HG02623 (cell line): Measurements from ENCODE around the gene IQCF5.
"Not testable (repeated sequence)": the region's sequence is repeated elsewhere in the genome, so short reads cannot be mapped to it uniquely, and the experiment has no call there.

Source experiments
- ATAC-seq: cut with Tn5 transposase; IDR thresholded peaks from one replicate; pipeline ENCODE4 v1.9.1; 2021; ENCODE audit warnings: moderate library complexity; ENCODE audit not compliant: unreplicated experiment

IQCF5 gene

DNA sequence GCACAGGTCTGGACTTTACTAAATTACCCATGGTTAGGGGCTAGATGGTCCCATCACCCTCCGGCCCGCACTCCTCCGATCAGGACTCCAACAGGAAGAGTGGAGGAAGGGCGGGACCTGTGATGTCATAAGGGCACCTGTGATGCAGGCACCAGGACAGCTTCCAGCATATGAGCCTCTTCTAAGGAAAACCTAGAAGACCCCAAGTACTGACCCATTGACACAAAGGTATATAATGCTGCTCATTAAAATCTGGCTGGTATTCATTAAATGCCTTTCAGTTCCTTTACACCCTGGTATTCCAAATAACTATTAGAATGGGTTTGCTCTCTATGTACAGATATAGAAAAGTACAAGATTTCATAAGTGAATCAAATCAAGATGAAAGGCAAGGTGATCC, at the start of gene IQCF5:
IQCF5 (minus strand) TSS at position 101 of the 400 bp plus-strand sequence; CDS start at position 31, 70 bp downstream.
- ATAC-seq, result no peak

DNA sequence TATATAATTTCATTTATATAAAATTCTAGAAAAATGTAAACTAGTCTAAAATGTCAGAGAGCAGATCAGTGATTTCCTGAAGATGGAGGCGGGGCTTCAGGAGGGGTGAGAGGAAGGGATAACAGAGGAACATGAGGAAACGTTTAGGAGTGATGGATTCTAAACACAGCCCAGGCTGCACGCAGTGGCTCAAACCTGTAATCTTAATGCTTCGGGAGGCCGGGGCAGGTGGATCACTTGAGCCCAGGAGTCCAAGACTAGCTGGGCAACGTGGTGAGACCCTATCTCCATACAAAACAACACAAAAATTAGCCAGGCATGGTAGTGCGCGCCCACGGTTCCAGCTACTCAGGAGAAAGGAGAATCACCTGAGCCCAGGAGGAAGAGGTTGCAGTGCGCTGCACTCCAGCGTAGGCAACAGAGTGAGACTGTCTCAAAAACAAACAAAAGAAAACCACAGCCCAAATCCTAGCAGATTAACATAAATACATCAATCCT, 45.7 kb upstream of the IQCF5 start:
- no peak for ATAC-seq

DNA sequence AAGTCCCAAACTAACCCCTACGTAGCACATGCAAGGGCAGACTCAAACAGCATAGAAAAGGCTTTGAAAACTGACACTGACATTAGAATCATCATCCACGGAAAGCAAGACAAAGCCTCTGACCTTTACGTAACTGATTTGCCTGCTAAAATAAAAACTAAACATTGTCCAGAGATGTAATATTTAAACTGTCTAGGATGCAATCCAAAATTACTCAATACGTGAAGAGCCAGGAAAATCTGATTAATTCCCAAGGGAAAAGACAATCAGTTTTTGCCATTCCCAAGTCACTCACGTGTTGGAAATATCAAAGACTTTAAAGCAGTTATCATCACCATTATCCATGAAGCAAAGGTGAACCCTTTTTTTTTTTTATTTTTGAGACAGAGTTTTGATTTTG, 41.0 kb upstream of the IQCF5 start:
- ATAC-seq, result no peak

DNA sequence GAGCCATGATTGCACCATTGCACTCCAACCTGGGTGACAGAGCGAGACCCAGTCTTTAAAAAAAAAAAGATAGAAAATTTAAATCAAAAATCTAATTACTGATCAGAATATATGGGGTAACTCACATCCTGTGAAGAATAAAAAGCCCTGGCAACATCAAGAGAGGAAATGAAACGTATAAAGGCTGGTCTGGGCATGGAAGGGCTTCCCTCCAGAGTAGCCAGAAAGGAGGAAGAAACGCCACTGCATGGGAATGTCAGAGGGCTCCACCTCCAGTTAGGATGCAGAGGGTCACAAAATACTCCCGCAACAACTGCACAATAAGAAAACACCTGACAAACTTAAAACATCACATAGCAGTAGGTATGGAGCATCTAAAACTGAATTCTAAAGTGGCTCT, 32.6 kb upstream of the IQCF5 start:
- ATAC-seq, result no peak

DNA sequence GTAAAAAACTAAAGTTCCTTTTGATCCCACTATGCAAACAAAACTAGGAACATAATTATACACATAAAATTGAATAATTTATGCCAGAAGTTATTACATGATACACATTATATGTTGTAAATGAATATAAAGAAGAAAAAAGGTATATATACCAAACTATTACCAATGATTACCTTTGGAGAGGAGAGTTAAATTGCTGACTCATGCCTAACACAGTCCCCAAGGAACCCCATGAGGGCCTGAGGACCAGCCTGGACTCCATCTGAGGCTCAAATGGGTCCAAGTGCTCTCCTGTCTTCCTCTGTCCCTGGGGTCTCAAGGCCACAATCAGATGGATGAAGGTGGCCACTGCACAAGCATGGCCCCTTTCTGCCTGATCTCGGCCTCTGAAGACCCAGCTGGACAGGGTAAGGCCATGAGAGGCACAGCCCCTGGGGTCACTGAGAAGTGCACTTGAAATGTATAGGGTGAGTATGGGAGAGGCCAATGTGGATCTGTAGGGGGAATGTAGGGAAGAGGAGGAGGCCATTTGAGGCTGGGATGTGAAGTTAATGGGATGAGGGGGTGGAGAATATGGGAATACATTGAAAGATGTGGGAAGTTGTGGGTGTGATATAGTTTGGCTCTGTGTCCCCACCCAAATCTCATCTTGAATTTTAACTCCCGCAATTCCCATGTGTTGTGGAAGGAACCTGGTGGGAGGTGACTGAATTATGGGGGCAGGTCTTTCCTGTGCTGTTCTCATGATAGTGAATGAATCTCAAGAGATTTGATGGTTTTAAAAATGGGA, 28.8 kb upstream of the IQCF5 start:
- ATAC-seq, result no peak

DNA sequence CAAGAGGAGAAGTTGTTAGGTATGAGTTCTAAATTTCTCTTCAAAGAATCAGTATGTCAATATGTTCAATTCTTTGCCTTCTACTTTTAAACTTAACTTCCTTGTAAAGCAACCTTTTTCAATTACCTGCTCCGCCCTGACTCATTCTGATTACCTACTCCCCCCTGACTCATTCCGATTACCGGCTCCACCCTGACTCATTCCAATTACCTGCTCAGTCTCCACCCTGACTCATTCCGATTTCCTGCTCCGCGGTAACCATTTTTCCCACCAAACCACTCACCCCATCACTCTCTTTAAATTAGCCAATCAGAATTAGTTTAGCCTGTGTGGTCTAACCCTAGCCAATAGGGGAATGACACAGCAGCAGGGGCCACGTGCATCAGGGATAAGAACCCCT, 27.0 kb upstream of the IQCF5 start:
- not testable (repeated sequence) for ATAC-seq

DNA sequence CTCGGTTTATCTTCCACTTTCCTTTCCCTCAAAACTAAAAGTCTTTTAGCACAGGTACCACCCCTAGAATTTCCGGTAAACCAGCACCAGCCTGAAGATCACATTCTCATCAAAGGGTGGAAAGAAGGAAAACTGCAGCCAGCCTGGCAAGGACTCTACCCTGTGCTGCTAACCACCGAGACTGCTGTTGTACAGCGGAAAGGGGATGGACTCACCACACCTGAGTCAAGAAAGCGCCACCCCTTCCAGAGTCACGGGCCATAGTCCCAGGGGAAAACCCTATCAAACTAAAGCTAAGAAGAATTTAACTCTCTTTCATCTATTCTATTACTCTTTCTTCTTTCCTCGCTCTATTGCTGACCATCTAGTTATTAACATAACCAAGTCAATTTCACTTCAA, 24.6 kb upstream of the IQCF5 start:
- not testable (repeated sequence) for ATAC-seq

DNA sequence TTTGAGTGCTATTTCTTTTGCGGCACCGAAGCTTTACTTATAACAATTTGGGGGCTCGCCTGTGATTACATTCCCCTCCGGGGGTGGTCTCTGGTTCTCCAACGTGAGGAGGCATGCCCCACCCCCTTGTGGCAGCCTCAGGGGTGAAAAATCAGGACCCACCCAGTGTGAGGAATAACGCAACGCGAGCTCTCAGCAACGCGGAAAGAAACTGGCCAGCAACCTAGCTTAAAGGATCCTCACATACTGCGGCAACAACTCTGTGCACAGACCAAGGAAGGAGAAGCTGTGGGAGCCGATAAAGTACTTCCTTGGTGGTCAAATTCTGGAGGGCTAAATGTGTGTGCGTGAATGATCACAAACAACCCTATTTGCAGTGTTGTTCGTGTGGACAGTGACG, 22.0 kb upstream of the IQCF5 start:
- ATAC-seq, result no peak

DNA sequence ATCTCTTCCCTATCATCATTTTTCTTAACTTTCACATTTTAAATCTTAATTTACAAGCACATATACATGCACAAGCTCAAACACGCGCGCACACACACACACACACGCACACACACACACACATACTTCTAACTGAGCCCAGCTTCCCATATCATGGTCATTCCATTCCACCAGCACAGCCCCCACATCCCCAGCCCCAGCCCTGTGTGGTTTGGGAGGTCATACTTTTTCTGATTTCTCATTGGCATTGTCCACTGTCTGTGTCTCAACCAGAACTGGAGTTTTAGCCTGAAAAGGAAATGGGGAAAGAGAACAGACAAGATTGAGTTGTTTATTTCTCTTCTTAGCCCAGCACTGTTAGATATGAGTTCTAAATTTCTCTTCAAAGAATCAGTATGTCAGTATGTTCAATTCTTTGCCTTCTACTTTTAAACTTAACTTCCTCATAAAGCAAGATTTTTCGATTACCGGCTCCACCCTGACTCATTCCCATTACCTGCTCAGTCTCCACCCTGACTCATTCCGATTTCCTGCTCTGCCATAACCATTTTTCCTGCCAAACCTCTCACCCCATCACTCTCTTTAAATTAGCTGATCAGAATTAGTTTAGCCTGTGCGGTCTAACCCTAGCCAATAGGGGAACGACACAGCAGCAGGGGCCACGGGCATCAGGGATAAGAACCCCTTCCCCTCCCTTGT, 21.4 kb upstream of the IQCF5 start:
- ATAC-seq, result no peak

DNA sequence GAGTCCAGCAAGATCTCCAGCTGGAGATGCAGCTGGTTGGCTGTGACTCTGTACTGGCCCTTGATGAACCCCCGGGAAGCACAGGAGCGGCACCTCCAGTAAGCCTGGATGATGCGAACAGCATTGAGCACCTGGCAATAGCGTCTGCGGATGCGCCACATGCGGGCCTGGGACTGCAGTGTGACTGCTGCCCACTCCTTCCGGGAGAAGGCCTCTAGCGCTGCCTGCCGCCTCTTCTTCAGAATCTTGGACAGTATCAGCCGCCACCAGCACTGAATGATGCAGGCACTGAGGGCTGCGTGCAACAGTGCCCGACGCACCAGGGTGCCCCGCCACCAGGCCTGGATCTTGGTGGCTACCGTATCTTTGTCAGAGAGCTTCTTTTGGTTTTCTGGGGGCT, 19.5 kb upstream of the IQCF5 start:
- ATAC-seq, result no peak

DNA sequence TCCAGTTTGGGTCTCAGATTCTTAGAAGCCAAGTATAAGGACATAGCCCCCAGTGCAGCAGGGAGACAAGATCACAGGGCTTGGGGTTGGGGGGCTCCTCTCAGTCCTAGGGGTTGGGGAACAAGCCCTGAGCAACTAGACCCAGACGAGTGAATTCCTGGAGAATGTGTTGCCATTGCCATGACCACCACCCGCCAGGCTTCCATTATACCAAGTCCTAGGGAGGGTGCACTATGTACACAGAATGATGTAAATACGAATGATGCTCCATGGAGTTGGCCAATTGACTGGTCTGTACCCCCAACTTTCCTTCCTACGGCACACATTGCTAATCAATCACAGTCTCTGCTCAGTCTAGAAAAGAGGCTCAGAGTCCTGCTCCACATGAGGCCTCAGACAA, 19.0 kb upstream of the IQCF5 start:
- ATAC-seq, result no peak

DNA sequence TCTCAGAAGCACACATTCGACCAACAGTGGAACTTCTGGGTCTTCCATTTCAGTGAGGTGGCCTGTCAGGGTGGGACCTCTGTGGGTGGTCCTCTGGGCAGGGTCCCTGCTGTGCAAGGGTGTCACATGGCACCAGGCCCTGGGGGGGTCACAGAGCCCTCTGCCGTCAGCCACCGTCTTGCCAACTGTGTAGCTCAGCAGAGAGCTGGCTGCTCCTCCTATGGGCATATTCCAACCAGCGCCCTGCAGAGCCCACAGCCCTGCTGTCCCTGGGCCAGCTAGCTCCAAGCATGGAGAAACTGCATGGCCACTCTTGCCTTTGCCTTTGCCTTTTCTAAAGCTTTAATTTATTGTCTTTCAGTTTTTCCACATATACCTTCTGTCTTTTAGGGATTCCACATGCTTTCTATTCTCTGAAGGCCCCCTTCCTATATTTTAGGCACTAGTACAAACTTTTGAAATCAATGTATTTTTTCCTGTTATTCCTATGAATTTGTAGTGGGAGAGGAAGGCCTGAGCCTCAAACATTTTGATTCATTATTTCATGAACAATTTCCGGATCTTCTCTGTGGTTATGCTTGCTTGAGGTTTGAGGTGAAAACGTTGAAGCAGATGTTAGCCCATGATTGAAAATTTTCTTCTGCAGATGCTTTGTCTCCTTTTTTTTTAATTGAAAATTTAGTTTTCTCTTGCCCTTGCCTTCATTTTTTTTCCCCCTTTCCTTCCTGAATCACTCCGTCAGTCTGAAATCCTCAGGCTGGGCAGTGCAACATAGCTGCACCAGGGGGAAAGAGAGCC, 16.0 kb upstream of the IQCF5 start:
- no peak for ATAC-seq

DNA sequence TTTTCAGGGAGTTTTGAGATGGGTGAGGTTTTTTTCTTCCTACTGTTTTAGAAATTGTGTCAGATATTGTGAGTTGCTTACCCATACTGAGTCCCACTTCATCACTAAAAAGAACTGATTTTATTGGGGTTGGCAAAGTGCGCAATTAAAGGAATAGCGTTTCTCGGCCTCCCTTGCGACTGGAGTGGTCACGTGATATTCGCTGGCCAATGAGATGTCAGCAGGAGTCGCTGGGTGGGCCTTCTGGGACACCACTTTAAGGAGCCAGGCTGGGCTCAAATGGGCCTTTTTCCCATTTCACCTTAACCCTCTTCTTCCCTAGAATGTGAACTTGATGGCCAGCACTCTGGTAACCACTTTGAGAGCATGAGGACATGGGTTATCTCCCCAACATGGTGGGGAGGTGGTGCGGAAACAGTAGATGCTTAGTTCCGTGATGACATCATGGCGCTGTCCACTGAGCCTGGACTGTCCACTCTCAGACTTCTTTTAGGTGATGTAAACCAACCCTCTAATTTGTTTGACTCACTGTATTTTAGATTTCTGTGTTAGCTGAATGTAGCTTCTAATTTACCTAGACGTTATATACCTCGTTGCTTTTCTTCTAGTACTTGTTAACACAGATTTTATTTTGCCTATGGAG, 13.2 kb upstream of the IQCF5 start:
- no peak for ATAC-seq

DNA sequence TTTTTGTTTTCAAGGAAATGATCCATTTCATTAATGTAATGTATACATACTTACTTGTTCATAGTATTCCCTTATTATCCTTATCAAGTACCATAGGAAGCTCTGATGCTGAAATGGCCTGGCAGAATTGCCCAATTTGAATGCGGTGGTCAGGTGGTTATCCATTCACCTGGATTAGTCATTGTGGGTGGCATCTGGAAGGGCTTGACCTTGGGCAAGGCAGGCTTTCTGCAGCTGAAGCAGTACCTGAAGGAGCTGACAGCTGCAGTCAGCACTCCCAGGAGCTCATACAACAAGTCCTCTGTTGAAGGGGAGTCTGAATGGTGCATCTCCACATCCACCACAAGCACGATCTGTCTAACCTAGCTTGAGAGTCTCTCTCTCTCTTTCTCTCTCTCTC, 12.2 kb upstream of the IQCF5 start:
- ATAC-seq, result no peak

DNA sequence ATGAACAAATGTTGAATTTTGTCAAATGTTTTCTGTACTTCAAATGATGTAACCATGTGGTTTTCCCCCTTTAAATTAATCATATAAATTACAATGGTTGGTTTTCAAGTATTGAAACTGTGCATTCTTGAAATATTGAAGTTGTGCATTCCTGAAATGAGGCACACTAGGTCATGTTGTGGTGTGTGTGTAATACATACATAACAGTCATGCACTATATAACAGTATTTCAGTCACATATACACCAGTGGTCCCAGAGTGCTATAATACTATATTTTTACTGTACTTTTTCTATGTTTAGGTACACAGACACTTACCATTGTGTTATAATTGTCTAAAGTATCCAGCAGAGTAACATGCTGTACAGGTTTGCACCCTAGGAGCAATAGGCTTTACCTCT, 11.0 kb upstream of the IQCF5 start:
- no peak for ATAC-seq

DNA sequence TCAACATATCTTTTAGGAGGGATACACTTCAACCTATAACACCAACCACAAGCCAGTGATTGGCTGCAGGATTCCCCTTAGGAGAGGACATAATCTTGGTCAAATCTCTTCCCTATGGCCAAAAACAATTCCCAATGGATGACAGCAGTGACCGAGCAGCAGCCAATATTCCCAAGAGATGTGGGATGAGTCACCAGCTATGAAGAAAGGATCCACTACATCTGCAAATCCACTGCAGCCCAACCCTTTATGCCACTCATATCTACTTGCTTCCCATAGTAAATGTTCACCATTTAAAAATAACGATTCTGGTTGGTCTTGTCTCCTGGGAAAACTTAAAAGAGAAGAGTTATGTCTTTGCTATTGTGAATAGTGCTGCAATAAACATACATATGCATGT, 4.5 kb upstream of the IQCF5 start:
- no peak for ATAC-seq

DNA sequence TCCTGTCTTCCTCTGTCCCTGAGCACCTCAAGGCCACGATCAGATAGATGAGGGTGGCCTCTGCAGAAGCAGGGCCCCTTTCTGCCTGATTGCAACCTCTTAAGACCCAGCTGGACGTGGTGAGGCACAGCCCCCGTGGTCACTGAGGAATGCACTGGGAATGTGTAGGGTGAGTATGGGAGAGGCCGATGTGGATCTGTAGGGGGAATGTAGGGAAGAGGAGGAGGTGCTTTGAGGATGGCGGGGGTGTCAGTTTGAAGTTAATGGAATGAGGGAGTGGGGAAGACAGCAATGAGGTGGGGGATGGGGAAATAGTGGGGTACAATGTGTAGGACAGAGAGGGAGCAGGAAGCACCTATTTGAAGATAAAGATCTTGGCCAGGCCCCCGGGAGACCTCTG, 785 bp upstream of the IQCF5 start:
- ATAC-seq, result no peak

DNA sequence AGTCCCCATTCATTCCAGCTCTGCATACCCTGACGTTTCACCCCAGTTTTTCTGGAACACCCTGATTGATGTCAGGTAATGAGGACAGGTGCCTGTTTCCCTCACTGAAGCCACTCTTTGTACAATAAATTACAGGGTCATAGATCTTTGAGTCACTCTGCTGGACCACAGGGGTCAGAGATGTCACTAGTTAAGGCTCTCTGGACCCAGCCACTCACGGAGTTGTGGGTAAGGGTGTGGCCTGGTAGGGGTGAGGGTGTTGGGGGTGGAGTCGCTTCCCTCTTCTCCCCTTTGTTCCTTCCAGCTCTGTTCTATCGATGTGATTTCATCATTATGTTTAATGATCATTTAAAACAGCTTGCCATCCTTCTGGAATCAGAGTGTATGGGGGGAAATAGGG, 512 bp downstream of the IQCF5 start:
- no peak for ATAC-seq

DNA sequence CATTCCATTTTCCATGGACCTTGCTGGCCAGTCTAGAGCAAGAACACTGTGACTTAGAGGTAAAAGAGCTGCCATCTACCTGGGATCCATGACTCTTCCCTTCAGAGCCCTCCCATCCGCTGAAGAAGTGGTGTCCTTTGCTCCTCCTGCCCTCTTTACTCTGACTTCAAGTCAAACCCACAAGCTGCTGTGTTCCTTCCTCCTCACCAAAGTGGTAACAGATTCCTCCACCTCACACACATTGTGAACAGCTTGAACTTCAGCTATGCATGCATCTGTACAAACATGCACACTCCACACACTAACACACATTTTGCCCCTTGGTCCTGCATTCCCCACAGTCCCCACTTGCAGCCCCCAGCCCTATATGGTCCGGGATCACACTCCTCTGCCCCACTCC, 990 bp downstream of the IQCF5 start:
- ATAC-seq, result no peak

DNA sequence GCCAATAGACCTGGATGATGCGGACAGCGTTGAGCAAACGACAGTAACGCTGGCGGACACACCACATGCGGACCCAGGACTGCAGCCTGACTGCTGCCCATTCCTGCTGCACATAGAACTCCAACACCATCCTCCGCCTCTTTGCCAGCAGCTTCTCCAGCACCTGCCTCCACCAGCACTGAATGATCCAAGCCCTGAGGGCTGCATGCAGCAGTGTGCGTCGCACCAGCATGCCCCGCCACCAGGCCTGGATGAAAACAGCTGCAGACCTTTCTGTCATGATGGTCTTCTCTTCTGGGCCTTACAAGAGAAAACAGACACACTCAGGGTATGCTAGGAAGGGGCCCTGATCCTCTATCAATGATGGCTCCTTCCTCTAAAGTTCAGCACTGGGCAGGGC, 1.5 kb downstream of the IQCF5 start:
- ATAC-seq, result no peak

DNA sequence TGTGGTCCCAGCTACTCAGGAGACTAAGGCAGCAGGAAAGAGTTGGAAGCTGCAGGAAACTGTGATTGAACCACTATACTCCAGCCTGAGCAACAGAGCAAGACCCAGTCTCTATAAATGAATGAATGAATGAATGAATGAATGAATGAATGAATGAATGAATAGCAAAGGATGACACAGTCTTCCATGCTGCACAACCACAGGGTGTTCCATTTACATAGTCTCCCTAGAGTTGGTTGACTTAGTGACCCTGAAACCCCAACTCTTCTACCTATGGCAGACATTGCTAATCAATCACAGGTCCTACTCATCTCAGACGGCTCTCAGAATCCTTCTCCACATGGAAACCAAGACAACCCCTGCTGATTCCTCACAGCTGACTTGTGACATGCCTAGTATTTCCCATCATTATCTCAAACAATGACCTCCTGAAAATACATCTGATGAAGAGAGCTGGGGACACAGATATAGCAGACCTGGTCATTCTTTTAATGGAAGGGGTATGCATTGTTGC, 2.1 kb downstream of the IQCF5 start:
- ATAC-seq, result no peak
